ENCODE data around the gene ERBB4.

The ERBB4 gene

GRCh38 chr2:212141499-212141898 is 397.1 kb downstream of the ERBB4 start:
- no peak for DNase-seq (ENCODE audit: insufficient read length, low spot score)
- FAIRE-seq, result no peak
- TF ChIP-seq POLR2AphosphoS5 (IDR thresholded peaks at IDR 0.05; ENCODE audit: low read depth, low read length) (no peak), PAX5 (IDR thresholded peaks at IDR 0.05; ENCODE audit: insufficient read depth, low read length, severe bottlenecking) (no peak), POLR2A (IDR thresholded peaks at IDR 0.05; ENCODE audit: low read depth, low read length) (no peak), POU2F2 (IDR thresholded peaks at IDR 0.05; ENCODE audit: low read depth, low read length) (no peak), TAF1 (IDR thresholded peaks at IDR 0.05; ENCODE audit: low read depth, low read length) (no peak), SPI1 (IDR thresholded peaks at IDR 0.05; ENCODE audit: low read depth, low read length) (no peak)

- DNase-seq (ENCODE audit: insufficient read length, low spot score) (no peak), FAIRE-seq (no peak)
- TF ChIP-seq POLR2A (IDR thresholded peaks at IDR 0.05; ENCODE audit: low read depth, low read length) (no peak), PAX5 (IDR thresholded peaks at IDR 0.05; ENCODE audit: insufficient read depth, low read length, severe bottlenecking) (no peak), SPI1 (IDR thresholded peaks at IDR 0.05; ENCODE audit: low read depth, low read length) (no peak), TAF1 (IDR thresholded peaks at IDR 0.05; ENCODE audit: low read depth, low read length) (no peak), POLR2AphosphoS5 (IDR thresholded peaks at IDR 0.05; ENCODE audit: low read depth, low read length) (no peak), POU2F2 (IDR thresholded peaks at IDR 0.05; ENCODE audit: low read depth, low read length) (no peak)
Observed at GRCh38 chr2:212136216-212136795, 402.3 kb downstream of the ERBB4 start.

- DNase-seq (ENCODE audit: insufficient read length, low spot score), result no peak
- no peak for TF ChIP-seq POLR2A (IDR thresholded peaks at IDR 0.05; ENCODE audit: low read depth, low read length)
- TF ChIP-seq POU2F2 (IDR thresholded peaks at IDR 0.05; ENCODE audit: low read depth, low read length), result no peak
- TF ChIP-seq TAF1 (IDR thresholded peaks at IDR 0.05; ENCODE audit: low read depth, low read length), result no peak
- TF ChIP-seq SPI1 (IDR thresholded peaks at IDR 0.05; ENCODE audit: low read depth, low read length), result no peak
- TF ChIP-seq PAX5 (IDR thresholded peaks at IDR 0.05; ENCODE audit: insufficient read depth, low read length, severe bottlenecking), result no peak
- no peak for TF ChIP-seq POLR2AphosphoS5 (IDR thresholded peaks at IDR 0.05; ENCODE audit: low read depth, low read length)
- no peak for FAIRE-seq
Observed at GRCh38 chr2:212135739-212136138, 402.9 kb downstream of the ERBB4 start.

GRCh38 chr2:212133337-212133736 is 405.3 kb downstream of the ERBB4 start:
- DNase-seq (ENCODE audit: insufficient read length, low spot score), result no peak
- FAIRE-seq, result no peak
- TF ChIP-seq TAF1 (IDR thresholded peaks at IDR 0.05; ENCODE audit: low read depth, low read length) (no peak), POU2F2 (IDR thresholded peaks at IDR 0.05; ENCODE audit: low read depth, low read length) (no peak), POLR2A (IDR thresholded peaks at IDR 0.05; ENCODE audit: low read depth, low read length) (no peak), SPI1 (IDR thresholded peaks at IDR 0.05; ENCODE audit: low read depth, low read length) (no peak), POLR2AphosphoS5 (IDR thresholded peaks at IDR 0.05; ENCODE audit: low read depth, low read length) (no peak), PAX5 (IDR thresholded peaks at IDR 0.05; ENCODE audit: insufficient read depth, low read length, severe bottlenecking) (no peak)

GRCh38 chr2:212124598-212124997 is 414.0 kb downstream of the ERBB4 start:
- DNase-seq (ENCODE audit: insufficient read length, low spot score) (no peak), FAIRE-seq (peak; percentile 26)
- TF ChIP-seq POLR2A (IDR thresholded peaks at IDR 0.05; ENCODE audit: low read depth, low read length), result no peak
- no peak for TF ChIP-seq TAF1 (IDR thresholded peaks at IDR 0.05; ENCODE audit: low read depth, low read length)

DNA sequence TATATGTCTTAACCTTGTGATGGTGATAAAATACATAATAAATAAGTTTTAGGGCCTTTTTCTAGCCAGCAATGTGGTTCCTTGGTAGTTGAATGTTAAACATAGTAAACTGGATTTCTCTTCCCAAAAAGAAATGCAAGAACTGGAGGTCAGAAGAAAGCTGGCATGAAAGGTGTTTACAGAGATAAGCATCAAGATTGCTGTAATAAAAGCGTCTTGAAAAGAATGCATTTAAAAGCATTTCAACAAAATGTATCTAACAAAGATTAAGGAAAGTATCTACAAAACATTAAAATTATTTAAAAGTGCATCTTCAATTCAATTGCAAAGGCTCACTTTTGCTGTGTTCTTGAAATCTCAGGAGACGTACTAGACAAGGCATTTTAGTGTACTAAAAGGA is 419.0 kb downstream of the ERBB4 start:
- FAIRE-seq (no peak), DNase-seq (ENCODE audit: insufficient read length, low spot score) (no peak)
- TF ChIP-seq POU2F2 (IDR thresholded peaks at IDR 0.05; ENCODE audit: low read depth, low read length), result no peak
- TF ChIP-seq PAX5 (IDR thresholded peaks at IDR 0.05; ENCODE audit: insufficient read depth, low read length, severe bottlenecking), result no peak
- no peak for TF ChIP-seq SPI1 (IDR thresholded peaks at IDR 0.05; ENCODE audit: low read depth, low read length)
- TF ChIP-seq POLR2A (IDR thresholded peaks at IDR 0.05; ENCODE audit: low read depth, low read length), result no peak
- no peak for TF ChIP-seq POLR2AphosphoS5 (IDR thresholded peaks at IDR 0.05; ENCODE audit: low read depth, low read length)
- no peak for TF ChIP-seq TAF1 (IDR thresholded peaks at IDR 0.05; ENCODE audit: low read depth, low read length)

GRCh38 chr2:212117926-212118325 is 420.7 kb downstream of the ERBB4 start:
- TF ChIP-seq TAF1 (IDR thresholded peaks at IDR 0.05; ENCODE audit: low read depth, low read length), result no peak
- TF ChIP-seq PAX5 (IDR thresholded peaks at IDR 0.05; ENCODE audit: insufficient read depth, low read length, severe bottlenecking), result no peak
- no peak for TF ChIP-seq POLR2AphosphoS5 (IDR thresholded peaks at IDR 0.05; ENCODE audit: low read depth, low read length)
- TF ChIP-seq POU2F2 (IDR thresholded peaks at IDR 0.05; ENCODE audit: low read depth, low read length), result no peak
- TF ChIP-seq SPI1 (IDR thresholded peaks at IDR 0.05; ENCODE audit: low read depth, low read length), result no peak
- no peak for TF ChIP-seq POLR2A (IDR thresholded peaks at IDR 0.05; ENCODE audit: low read depth, low read length)
- DNase-seq (ENCODE audit: insufficient read length, low spot score) (no peak), FAIRE-seq (no peak)

DNA sequence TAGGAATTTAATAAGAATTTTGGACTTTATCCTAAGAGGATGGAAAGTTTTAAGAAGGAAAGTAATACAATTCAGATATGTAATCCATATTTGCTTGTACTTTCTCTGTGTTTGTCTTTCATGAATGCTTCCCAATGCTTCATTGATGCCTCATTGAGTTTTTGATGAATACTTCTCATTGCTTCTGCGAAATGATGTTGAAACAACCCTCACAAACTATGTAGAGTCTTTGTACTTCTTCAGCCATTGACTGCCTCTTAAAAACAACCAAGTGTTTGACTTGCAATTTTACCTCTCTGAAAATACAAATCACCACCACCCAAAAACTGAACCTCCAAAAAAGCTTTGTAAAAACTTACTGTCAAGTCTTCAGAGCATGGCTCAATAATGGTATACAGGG is 424.1 kb downstream of the ERBB4 start:
- DNase-seq (ENCODE audit: insufficient read length, low spot score) (no peak), FAIRE-seq (no peak)
- TF ChIP-seq POU2F2 (IDR thresholded peaks at IDR 0.05; ENCODE audit: low read depth, low read length) (no peak), TAF1 (IDR thresholded peaks at IDR 0.05; ENCODE audit: low read depth, low read length) (no peak), SPI1 (IDR thresholded peaks at IDR 0.05; ENCODE audit: low read depth, low read length) (no peak), POLR2A (IDR thresholded peaks at IDR 0.05; ENCODE audit: low read depth, low read length) (no peak), PAX5 (IDR thresholded peaks at IDR 0.05; ENCODE audit: insufficient read depth, low read length, severe bottlenecking) (no peak), POLR2AphosphoS5 (IDR thresholded peaks at IDR 0.05; ENCODE audit: low read depth, low read length) (no peak)

GRCh38 chr2:212112401-212112800 is 426.2 kb downstream of the ERBB4 start:
- FAIRE-seq, result no peak
- no peak for TF ChIP-seq POLR2A (IDR thresholded peaks at IDR 0.05; ENCODE audit: low read depth, low read length)
- TF ChIP-seq TAF1 (IDR thresholded peaks at IDR 0.05; ENCODE audit: low read depth, low read length), result no peak
- no peak for TF ChIP-seq SPI1 (IDR thresholded peaks at IDR 0.05; ENCODE audit: low read depth, low read length)
- TF ChIP-seq POU2F2 (IDR thresholded peaks at IDR 0.05; ENCODE audit: low read depth, low read length), result no peak
- no peak for TF ChIP-seq POLR2AphosphoS5 (IDR thresholded peaks at IDR 0.05; ENCODE audit: low read depth, low read length)
- no peak for TF ChIP-seq PAX5 (IDR thresholded peaks at IDR 0.05; ENCODE audit: insufficient read depth, low read length, severe bottlenecking)

More at GRCh38 chr2:212112401-212112800, 426.2 kb downstream of the ERBB4 start:
- DNase-seq (ENCODE audit: insufficient read length, low spot score), result no peak

Measured in GM12891 (cell line).